Fibroblast of skin of left biceps (primary cell): ENCODE data around the gene EEF1AKMT2.
"Not testable (repeated sequence)": the region's sequence is repeated elsewhere in the genome, so short reads cannot be mapped to it uniquely, and the experiment has no call there.

Experiments used
- DNase-seq, 2 experiments: peaks; one replicate each; pipeline ENCODE4 v3.0.0-alpha.2; 2013; ENCODE audit warnings: low read depth in 2 of 2

EEF1AKMT2 gene

DNA sequence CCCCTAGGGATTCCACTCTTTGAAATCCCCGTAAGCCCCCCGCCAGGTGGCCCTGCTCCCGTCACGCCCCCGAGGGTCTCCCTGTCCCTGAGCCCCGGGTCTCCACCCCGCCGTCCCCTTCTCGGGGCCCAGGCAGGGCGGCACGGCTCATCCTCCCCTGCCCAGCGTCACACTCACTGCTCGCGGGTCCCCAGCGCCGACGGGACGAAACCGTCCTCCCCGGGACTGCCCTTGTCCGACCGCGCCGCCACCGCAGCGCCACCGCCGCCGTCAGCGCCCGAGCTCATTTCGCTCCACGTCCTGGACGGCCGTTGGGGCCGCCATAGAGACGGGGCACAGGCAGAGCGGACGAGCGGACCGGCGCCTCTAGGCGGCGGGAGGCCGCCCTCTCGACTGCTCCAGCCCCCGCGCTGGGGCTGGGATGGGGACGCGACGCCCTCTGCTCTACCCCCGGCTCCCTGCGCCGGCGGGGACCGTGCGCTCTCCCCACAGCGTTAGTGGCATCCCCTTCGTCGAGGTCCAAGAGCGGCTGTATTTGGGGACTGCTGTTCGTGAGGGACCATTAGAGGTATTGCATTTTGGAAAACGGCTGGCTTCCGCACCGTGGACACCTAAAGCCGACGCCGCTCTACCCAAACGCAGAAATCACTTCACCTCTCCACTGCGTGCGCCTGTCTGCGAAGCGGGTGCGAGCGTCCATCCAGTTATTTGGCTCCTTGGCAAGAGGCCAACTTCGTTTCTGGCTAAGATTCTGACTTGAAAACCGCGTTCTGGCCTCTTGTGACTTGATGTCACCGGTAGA, at the start of gene EEF1AKMT2:
EEF1AKMT2 (minus strand) TSS at position 341 of the 802 bp plus-strand sequence; CDS start at position 287, 54 bp downstream.
- peak; percentile 64 for DNase-seq

DNA sequence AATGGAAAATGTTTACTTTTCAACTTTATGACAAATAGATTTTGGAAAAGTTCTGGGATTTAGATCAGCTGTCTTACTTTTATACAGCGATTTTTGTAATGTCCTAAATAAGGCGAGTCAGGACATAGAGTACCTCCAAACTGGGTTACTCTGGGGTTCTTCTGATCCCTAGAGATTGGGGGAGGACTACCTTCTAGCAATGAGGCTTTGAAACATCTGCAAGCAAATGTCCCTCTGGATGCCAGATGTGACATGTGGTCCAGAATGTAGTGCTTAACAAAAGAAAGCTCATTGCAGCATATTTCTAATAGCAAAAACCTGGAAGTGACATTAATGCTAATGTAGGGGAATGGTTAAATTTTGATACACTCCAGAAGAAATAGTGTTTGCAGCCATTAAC, 46.0 kb upstream of the EEF1AKMT2 start:
- DNase-seq, result no peak

DNA sequence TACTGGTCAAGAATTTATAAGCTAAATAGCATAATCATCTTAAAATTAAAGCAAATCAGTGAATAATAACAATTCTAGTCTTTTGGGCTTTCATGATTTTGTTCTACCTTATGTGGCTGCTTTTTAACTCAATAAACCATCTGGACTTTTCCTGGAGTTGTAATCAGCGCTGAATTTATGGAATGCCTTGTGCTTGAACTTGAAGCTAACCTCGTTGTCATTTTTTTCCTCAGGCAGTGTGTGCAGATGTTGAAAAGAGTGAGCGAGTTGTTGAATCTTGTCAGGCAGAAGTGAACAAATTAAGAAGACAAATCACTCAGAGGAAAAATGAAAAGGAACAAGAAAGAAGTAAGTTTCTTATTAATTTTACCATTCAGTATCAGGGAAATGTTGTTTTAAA, 39.4 kb upstream of the EEF1AKMT2 start:
- DNase-seq, result no peak

DNA sequence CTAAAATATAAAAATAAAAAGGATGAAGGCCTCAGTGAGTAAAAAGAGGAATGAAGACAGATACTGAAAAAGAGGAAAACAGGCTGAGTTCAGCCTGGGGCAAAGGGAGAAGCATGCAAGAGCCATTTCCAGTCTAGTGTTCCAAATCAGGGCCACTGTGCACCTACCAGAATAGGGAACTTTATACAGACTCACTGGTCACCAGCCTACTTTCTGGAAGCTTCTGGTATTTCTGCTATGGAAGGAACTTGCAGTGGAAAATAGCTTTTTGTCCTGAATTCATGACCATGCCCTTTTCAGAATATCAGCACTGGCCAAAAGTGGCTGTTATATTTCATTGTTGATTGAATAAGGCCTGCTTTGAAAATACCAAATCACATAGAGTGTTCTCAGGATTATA, 38.8 kb upstream of the EEF1AKMT2 start:
- no peak for DNase-seq

DNA sequence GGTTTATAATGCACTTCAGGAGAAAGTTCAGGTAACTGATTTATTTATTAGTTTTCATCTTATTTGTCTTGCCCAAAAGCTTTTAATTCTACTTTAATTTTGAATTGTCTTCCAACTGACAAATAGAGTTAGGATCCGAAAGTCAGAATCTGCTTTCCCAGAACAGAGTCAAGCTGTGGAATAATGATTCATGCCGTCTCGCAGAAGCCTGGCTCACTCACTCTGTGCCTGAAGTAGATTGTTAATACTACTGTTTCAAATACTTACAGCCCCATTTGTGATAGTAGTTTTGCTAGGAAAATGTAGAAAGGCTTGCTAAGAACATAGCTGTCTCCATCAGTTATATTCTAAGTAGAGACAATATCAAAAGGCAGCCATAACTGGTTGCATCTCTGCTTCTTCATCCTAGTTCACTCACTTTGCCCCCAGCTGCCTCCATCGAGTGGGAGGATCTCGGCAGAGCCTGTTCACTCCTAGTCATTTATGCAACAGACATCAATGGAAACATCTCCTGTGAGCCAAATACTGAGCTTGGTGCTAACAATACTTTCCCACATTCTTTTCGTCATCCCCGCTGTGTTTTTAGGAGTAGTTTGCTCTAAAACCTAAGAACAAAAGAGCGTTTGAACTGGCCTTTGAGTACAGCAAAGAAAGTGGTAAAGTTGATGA, 37.9 kb upstream of the EEF1AKMT2 start:
- no peak for DNase-seq

DNA sequence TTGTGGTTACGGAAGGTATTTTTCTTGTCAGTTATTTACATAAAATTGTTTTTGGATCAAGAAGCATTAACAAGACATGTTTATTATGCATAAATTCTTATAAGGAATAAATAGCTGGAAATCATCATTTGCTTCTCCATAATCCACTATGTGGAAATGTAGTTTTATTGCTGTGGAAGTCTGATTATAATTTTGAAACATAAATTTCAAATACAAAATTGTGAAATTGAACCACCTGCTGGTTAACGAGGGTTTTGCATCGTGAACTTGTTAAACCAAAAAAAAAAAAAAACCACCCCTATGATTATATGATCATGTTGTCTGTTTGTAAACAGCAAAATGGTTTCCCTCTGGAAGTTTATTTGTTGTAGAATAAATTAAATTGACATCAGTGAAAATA, 35.8 kb upstream of the EEF1AKMT2 start:
- DNase-seq, result no peak

DNA sequence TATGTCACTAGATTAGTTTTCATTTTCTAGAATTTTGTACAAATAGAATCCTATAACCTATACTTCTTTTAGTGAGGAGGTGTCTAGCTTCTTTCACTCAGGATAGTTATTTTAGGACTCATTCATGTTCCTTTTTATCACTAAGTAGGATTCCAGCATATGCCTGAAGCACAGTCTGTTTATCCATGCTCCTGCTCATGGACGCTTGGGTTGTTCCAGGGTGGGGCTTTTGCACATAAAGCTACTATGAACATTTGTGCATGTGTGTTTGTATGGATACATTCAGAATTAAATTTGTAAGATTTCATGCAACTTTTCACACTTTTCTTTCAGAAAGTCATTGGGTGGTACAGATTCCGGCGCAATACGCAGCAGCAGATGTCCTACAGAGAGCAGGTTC, 34.6 kb upstream of the EEF1AKMT2 start:
- no peak for DNase-seq

DNA sequence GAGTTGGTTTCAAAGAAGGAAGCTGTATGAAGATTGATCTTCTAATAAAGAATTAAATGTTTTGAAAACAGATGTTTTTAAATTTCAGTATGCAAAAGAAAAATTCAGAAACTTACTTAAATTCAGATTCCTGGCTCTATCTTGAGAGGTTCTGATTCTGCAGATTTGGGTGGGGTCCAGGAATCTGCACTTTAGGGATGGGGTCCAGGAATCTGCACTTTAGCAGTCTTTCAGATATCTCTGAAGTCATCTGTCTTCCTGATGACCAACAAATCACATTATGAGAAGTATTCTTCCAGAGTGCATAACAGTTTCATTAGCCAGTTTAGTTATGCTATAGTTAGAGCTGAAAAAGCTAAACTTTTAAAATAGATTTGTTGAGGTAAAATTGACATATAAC, 34.0 kb upstream of the EEF1AKMT2 start:
- DNase-seq, result no peak

DNA sequence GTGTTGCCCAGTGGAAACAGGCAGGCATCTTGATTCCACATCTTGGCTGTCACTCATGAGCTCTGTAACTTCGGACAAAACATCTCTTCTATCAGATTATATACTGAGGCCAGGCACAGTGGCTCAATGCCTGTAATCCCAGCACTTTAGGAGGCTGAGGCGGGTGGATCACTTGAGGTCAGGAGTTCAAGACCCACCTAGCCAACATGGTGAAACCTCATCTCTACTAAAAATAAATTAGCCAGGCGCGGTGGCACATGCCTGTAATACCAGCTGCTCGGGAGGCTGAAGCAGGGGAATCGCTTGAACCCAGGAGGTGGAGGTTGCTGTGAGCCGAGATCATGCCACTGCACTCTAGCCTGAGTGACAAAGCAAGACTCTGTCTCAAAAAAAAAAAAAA, 33.2 kb upstream of the EEF1AKMT2 start:
- DNase-seq, result not testable (repeated sequence)

DNA sequence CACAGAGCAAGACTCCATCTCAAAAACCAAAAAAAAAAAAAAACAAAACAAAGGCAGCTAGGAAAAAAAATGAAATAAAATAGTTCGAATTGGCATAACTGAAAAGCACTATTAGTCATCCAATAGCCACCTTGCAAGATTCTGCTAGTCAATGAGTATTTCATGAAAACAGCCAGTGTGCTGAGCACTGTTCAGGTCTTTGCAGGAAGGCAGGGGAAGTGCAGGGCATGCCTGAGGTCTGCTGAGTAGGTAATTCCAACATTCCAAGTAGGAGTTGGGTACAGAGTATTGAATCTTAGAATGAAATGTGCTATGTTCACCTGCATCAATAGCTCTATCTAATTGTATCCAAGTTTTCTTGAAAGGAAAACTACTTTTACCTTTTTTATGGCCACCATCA, 32.8 kb upstream of the EEF1AKMT2 start:
- no peak for DNase-seq

DNA sequence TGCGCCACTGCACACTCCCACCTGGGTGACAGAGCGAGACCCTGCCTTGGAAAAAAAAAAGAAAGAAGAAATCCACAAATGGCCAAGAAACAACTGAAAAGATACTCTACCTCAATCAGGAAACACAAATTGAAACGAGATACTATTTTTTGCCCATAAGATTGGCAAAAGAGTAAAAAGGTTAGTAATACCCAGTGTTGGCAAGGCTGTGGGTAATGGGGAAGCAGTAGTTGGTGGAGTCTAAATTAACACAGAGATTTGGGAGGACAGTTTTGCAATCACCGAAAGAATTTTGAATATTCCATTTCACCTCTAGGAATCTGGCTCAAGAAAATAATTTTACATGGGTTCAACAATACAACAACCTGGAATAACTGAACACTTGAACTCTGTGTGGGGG, 29.8 kb upstream of the EEF1AKMT2 start:
- no peak for DNase-seq

DNA sequence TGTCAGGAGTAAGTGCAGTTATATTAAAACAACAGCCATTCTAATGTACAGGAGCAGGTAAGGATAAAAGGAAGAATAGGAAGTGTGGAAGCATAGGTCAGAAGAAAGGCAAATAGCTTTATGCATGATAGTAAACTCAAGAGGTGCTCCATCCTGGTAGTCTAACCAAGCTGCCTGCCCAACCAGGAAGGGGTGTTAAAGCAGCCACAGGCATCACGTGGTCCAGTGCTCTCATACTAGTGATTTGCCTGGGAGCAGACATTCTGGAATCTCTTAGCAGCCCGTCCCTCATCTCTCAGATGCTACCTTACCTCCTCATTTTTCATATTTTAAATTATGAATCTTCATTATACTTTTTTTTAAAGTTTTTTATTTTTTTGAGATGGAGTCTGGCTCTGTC, 28.4 kb upstream of the EEF1AKMT2 start:
- DNase-seq, result no peak

DNA sequence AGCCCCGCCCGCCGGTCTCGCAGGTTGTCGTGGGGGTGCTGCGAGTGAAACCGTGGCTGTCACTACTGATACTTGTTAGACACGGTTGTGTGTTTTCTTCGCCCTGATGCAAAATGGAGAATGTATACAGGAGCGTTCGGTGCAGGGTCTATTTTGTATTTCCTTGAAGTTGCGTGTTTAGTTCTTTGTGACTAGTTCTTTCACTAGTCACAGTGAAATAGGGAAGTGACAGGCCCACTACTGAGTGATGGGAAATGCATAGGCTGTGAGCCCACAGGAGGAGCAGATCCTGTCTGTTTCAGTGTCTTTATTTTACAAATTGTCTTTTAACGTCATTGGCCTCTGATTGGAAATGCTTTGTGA, 10.6 kb upstream of the EEF1AKMT2 start:
- DNase-seq, result no peak

DNA sequence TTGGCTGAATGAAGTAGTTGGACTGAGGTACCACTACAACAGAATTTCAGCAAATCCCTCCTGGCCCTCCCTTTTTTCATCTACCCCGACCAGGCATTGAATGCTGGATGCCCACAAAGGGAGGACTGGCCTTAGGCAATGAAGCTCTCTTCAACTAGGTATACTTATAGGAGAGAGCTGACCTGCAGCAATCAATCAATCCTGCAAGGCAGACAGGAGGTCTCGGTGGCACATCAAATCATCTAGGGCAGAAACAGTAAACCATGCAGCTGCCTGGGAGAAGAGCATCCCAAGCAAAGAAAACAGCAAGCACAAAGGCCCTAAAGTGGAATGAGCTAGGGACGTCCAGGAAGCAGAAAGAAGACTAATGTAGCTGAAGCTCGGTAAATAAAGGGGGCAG, 7.5 kb upstream of the EEF1AKMT2 start:
- no peak for DNase-seq

DNA sequence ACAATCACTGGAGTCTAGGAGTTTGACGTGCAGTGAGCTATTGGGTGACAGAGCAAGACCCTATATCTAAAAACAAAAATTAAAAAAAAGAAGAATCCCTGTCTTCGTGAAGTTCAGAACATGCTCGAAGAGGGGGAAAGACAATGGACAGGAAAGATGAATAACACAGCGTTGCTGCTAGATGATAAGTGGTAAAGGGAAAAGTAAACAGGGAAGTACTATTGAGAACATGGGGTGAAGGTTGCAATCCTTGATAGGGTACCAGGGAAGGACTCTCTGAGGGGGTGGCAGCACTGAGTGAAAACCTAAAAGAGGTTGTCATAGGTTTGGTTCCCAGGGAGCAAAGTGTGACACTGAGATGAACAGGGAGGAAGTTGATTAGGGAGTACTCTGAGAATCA, 7.1 kb upstream of the EEF1AKMT2 start:
- DNase-seq, result no peak

DNA sequence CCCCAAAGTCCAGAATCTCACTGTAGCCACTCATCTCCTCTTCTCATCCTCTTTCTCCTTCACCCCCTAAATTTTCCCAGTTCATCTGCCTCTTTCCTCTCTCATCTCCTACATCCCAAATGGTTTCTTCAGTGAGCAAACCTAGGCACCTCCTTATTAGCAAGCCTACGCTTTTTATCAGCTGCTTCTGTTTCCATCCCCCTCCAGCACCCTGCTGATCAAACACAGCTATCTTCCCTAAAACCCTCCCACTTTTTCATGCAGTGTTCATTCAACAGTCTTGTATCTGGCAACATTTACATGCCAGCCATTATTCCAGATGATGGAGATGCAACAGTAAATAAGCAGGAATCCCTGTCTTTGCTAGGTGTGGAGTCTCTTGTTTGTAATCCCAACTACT, 6.7 kb upstream of the EEF1AKMT2 start:
- no peak for DNase-seq

DNA sequence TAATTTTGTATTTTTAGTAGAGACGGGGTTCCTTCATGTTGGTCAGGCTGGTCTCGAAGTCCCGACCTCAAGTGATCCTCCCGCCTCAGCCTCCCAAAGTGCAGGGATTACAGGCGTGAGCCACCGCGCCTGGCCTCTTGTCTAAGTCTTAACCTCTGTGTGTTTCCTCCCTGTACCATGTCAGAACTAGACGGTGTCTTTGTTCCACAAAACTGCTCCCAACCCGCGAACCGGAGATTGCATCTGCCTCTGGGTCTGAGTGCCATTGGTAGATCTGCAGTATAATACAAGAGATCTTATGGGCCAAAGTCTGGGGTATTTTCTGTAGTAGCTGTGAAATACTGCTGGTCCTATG, 1.3 kb upstream of the EEF1AKMT2 start:
- no peak for DNase-seq

DNA sequence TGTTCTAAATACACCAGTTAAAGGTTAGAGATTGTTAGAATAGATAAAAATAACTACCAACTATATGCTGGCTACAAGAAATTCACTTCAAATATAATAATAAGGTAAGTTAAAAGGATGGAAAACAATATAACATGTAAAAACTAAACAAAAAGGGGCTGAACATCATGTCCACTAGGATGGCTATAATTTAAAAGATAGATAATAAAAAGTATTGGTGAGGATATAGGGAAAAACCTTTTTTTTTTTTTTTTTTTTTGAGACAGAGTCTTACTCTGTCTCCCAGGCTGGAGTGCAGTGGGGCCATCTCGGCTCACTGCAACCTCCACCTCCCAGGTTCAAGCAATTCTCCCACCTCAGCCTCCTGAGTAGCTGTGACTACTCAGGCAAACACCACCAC, 8.8 kb downstream of the EEF1AKMT2 start:
- not testable (repeated sequence) for DNase-seq

DNA sequence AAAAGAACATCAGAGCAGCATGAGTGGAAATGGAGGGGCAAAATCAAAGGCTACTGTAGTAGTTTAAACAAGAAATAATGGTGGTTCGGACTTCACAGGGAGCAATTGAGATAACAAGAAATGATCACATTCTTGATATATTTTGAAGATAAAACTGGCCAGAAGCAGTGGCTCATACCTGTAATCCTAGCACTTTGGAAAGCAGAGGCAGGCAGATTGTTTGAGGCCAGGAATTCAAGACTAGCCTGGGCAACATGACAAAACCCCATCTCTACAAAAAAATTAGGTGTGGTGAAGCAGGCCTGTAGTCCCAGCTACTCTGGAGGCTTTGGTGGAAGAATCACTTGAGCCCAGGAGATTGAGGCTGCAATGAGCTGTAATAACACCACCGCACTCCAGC, 22.9 kb downstream of the EEF1AKMT2 start:
- no peak for DNase-seq

DNA sequence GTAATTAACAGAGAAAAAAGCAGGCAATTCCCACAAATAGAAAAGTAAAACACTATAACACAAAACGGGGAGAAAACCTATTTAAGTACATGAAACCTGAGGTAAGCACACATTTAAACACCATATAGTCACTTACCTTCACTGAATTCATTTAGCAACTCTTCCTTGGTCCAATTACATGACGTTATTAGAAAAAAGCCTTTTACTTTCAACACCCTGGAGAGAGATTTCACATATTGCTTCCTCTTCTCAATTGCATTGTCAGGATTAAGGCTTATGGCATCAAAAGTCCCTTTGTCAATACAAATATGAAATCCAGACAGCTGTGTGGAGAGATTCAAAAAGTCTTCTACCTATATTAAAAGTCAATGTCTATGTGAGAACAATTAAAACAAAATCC, 26.4 kb downstream of the EEF1AKMT2 start:
- DNase-seq, result no peak

DNA sequence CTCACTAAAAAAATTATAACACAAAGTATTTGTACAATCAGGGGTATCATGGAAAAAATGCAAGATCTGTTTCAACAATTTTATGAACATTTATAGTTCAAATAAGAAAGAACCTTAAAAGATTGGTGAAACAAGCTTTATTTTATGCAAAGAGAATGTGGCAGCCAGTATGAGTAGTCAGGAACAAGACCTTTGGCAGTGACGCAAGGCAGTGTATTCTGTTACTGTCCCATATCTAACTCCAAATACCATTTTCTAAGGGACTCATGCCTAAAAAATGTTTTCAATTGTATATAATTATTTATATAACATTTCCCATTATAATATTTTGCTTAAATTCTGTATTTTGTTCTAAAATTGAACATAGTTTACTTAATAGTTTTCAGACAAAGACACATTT, 28.4 kb downstream of the EEF1AKMT2 start:
- no peak for DNase-seq

DNA sequence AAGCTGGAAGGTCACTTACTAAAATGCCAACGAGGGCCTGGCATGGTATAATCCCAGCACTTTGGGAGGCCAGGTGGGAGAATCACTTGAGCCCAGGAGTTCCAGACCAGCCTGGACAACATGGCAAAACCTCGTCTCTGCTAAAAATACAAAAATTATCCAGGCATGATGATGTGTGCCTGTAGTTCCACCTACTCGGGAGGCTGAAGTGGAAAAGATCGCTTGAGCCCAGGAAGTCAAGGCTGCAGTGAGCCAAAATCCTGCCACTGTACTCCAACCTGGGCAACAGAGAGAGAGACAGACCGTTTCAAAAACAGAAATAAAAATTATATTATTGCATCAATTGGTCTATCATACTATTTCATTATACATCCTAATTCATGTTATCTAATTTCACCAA, 29.4 kb downstream of the EEF1AKMT2 start:
- no peak for DNase-seq

DNA sequence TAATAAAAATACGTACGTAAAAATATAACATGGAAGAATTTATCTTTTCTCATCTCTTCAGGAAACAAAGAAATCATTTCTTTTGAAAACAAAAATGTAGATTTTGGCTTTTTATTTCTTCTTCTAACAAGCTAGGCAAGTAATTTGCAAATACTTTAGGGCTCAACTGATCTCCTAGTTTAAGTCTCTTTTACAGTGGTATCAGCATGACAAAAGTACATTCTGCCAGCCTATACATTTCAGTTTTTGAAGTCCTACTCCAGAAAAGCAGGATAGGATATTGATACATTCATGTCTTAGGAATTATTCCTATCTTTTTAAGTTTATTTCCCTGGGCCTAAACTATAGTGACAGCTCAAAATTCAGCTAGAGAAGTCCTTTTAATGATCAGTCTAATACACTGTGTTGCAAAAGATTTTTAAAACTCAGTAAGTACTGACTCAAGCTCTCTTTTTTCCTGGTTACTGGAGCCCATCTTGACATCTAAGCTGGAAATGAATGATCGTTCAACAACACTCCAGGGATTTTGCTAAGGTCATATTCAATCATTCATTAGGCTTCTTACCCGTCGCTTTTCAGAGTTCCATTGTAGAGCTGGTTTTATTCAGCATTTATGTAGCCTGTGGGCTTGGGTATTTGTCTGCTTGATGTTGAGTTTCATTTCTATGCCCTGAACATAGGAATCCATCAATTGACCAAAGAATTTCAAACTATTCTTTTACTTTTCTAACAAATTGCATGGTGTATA, 35.4 kb downstream of the EEF1AKMT2 start:
- no peak for DNase-seq
